Lung microvascular endothelial cell (primary cell): ENCODE measurements around the gene JMJD4. TPM values are rescaled to one million over a fixed set of nuclear protein-coding genes. Genes with fewer than 3 reads are reported as not detected.
A peak's percentile ranks its signal among the peaks of the same experiment; 100 is the strongest.
"Not testable (repeated sequence)": the region's sequence is repeated elsewhere in the genome, so short reads cannot be mapped to it uniquely, and the experiment has no call there.

ENCODE experiments used
- DNase-seq, 2 donors: peaks; one replicate each; pipeline versions ENCODE4 v3.0.0 to v3.0.0-alpha.2; 2010; ENCODE audit warnings: low read depth in 2 of 2
- total RNA-seq: library from RNA; depleted of rRNA; stranded (reverse); fragments of >200 nt; gene quantifications from 2 replicates; pipeline ENCODE4 v1.2.1, GENCODE V29; 2014

Gene JMJD4
- total RNA-seq, 1 donor from 2014 or later: 21.0 TPM

GRCh38 chr1:227732586-227733308 lies 2.4 kb downstream of the JMJD4 start:
- no peak for DNase-seq

- DNase-seq: no peak
These were observed 3.2 kb downstream of the JMJD4 start for GRCh38 chr1:227731696-227732585.

GRCh38 chr1:227731241-227731677 lies 3.8 kb downstream of the JMJD4 start:
- DNase-seq: no peak

DNA sequence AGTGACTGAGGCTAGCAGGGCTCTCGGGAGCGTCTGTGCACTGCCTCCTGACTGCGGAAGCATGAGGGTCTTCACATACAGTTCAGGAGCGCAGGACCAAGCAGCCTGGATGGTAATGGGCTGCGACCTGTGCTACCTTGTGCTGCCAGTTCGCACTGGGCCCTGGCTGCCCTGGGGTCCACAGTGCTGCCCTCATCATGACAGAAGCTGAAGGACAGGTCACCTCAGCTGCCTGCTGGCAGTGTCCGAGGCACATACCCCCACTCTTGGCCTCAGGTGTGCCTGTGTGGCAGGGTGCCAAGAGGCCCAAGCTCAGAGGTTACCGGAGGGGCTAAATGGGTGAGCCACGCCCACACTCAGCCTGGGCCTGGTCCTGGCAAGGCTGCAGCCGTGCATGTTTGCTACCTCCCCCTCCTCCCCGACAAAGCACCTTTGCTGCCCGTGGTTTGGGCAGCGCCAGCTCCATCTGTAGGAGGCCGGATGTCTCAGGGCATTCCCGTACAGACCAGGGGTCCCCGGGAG lies 4.4 kb downstream of the JMJD4 start:
- DNase-seq: no peak

DNA sequence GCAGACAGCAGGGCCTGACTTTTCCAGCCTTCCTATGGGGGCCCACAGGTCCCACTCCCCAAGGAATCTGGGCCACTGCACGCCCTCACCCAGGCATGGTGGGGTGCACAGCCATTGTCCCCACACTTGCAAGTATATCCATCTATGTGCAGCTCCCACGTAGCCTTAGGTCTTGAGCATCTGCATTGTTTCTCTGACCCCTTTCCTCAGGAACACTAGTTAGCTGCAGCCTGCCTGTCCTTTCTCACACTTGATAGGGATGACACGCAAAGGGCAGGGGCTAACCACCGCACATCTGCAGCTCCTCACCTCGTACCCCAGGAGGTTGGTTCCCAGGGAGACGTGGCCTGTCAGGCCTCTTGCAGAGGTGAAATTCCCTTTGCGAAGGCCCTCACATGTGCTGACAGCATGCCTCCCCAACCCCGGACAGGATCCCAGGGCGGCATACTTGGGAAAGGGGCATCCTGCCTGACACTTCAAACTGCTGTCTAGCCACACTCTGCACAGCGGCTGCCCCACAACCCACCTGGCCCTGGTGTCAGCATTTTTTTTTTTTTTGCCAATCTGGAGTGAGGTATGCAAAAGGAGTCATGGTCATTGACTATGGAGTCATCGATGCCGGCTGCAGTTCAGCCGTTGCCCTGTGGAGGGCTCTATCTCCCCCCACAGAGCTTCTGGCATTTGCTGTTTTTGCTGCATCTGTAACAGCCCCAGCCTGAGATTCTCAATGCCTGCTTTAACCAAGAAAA lies 5.0 kb downstream of the JMJD4 start:
- peak; percentile 59 for DNase-seq

GRCh38 chr1:227729144-227729880 lies 5.8 kb downstream of the JMJD4 start:
- no peak for DNase-seq

DNA sequence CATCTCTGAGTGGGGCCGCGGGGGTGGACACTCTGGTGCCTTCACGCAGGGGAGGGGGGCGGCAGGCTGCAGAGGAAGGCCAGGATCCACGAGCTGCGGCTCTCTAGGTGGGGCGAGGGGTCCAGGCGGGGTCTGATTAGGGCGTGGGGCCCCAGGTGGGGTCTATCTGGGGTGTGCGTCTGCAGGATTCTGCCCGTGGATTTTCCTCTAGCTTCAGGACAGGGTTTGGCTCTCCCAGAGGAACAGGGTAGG lies 6.3 kb downstream of the JMJD4 start:
- no peak for DNase-seq

DNA sequence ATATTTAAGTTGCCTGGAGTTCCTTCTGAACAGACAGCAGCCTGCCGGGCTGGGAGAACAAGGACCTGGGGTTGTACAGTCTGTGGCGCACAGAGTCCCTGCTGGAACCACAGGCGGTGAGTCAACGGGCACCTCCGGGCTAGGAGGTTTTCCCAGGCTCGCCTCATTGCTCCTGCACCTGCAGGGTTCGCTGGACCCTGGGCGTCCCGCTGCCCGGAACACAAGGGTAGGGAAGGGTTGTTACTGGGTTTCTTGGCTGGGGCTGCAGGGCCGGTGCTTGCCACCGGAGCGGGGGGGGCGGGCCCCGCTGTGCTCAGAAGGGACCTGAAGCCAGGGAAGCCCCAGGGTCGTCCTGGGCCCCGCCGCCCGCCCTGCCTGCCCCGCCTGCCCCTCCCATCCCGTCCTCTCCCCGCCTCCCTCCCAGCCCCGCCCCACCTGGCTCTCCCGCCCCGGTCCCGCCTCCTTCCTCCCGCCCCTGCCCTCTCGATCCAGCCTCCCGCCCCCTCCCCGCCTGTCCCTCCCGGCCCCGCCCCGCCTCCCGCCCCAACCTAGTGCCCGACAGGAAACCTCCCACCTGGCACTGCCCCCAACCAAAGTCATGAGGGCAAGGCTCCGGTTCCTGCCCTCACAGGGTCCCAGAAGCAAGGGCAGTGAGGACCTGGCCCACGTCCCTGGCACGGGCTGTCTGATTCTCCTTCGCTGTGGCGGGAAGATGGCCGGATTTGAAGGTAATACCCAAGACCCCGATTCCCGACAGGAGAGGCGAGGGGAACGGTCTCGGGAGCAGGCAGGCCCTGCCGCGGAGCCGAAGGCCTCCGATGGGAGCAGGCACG lies 6.8 kb downstream of the JMJD4 start:
- DNase-seq: peak; percentile 29 to 58

DNA sequence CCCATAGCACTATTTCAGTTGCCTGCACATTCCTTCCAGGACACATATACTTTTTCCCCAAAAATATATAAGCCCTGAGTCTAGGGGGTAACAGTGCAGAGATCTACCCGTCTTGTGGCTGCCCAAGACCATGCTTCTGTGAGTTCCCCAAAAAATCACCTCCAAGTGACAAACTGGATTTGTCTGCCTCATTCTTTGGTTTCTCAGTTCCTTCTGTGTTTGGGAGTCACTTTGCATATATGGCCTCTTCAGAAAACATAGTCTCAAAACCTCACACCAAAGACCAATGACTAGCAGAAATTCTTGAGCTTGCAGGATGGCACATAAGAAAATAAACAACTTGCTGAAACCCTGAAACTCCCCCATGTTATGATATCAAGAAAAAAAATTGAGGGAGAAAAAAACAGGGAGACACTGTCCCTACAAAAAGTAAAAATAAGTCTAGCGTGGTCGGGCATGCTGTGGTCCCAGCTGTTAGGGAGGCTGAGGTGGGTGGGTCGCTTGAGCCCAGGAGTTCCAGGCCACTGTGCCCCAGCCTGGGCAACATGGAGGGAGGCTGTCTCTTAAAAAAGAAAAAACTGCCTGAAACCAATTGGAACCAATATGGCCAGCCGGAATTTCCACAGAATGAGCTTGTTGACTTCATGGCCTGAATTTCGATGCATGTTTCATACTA lies 8.0 kb downstream of the JMJD4 start:
- DNase-seq: no peak

GRCh38 chr1:227726318-227726717 lies 8.8 kb downstream of the JMJD4 start:
- no peak for DNase-seq

- DNase-seq: no peak
These were observed 10.1 kb downstream of the JMJD4 start for GRCh38 chr1:227725046-227725445.

DNA sequence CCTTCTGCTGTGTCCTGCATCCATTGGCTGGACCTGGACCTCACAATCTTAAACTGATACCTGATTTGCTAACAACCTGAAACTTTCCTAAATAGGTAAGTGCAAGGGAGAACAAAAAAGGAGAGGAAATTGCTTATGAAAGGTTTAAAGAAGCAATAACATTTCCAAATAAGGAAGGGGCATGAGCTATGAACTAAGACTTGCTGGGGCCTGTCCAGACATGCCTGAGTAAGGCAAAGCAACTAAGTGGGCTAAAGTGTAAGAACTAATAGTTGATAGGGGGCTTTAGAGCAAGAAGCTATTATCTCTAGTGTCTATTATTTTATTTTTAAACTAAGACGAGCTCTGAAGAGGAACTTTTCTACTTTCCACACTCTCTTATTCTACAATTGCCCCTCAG lies 11.6 kb downstream of the JMJD4 start:
- DNase-seq: no peak

DNA sequence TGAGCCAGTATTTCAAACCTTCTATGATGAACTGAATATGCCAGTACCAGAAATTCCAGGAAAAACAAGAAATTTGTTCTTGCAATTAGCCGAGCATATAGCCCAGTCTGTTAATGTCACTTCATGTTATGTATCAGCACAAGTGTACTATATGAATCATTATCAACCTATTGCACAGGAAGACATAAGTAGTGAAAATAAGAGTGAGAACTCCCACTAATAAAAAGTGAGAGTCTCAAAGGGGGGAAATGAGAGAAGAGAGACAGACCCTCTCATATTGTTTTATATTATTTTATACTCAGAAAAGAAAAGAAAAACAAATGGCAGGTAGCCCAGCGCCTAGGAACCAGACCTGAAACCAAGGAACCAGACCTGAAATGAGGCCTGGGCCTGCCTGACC lies 16.2 kb downstream of the JMJD4 start:
- DNase-seq: no peak

DNA sequence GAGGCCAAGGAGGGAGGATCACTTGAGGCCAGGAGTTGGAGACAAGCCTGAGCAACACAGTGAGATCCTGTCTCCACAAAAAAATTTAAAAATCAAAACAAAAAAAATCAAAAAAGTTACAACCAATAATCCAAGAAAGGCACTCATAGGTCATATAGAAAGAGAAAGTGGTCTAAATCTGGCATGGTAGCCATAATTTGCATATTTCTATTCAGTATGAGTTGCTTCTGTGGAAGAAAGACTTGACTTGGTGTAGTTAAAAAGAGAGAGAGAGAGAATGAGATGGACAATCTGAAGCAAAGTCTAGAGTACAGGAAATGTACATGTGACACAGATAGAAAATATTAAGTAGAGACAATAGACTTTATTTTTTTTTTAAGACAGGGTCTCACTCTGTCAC lies 22.5 kb downstream of the JMJD4 start:
- no peak for DNase-seq

DNA sequence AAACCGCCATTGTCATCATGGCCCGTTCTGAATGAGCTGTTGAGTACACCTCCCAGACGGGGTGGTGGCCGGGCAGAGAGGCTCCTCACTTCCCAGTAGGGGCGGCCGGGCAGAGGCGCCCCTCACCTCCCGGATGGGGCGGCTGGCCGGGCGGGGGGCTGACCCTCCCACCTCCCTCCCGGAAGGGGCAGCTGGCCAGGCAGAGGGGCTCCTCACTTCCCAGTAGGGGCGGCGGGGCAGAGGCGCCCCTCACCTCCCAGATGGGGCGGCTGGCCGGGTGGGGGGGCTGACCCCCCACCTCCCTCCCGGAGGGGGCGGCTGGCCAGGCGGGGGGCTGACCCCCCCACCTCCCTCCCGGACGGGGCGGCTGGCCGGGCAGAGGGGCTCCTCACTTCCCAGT lies 24.6 kb downstream of the JMJD4 start:
- DNase-seq: not testable (repeated sequence)

GRCh38 chr1:227709451-227709850 lies 25.7 kb downstream of the JMJD4 start:
- DNase-seq: no peak

DNA sequence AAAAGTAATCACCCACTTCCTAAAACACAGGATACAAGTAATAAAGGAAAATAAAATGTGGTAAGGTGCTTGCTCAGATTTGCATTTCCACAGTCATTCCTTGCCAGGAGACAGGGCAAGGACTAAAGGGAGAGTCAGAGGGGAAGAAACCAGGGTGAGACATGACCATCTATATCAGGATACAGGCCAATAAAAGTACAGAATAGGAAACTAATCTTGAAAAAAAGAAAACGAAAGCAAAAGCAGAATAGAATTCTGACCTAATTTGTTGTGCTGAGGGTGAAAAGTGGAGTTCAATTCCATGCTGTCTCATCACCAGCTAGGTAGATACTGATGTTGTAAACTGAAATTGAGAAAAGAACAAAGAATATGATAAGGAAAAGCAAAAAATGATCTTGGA lies 27.3 kb downstream of the JMJD4 start:
- no peak for DNase-seq

DNA sequence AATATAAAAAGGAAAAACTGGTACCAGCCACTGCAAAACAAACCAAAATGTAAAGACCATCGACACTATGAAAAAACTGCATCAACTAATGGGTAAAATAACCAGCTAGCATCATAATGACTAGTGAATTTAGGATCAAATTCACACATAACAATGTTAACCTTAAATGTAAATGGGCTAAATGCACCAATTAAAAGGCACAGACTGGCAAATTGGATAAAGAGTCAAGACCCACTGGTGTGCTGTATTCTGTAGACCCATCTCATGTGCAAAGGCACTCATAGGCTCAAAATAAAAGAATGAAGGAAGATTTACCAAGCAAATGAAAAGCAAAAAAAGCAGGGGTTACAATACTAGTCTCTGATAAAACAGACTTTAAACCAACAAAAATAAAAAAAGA lies 33.5 kb downstream of the JMJD4 start:
- DNase-seq: not testable (repeated sequence)

- no peak for DNase-seq
These were observed 37.7 kb downstream of the JMJD4 start for GRCh38 chr1:227697321-227697864.

- no peak for DNase-seq
These were observed 49.3 kb downstream of the JMJD4 start for GRCh38 chr1:227685807-227686206.
